GM23248 (cell line): ENCODE data around the gene UCMA.

Experiments
- EZH2 ChIP-seq: fragments of 200-600 bp; sonication (generic); IDR thresholded peaks from 2 replicates; pipeline ENCODE4 v1.6.1; 2018; ENCODE audit warnings: antibody characterized with exemption, mild to moderate bottlenecking; ENCODE audit not compliant: insufficient read depth, poor library complexity, severe bottlenecking
- EZH2phosphoT487 ChIP-seq: fragments of 200-600 bp; sonication (generic); IDR thresholded peaks from 2 replicates; pipeline ENCODE4 v1.6.1; 2018; ENCODE audit warnings: antibody characterized with exemption, moderate library complexity, mild to moderate bottlenecking, low read depth; ENCODE audit not compliant: insufficient read depth

- TF ChIP-seq EZH2phosphoT487 (no peak), EZH2 (no peak)
Measured at GRCh38 chr10:13201132-13201531, 33.0 kb downstream of the UCMA start.
